GM12878 (cell line): Measurements from ENCODE around the gene PRR23A. TPM values are rescaled to one million over a fixed set of nuclear protein-coding genes. Genes with fewer than 3 reads are reported as not detected.

Source experiments
- BHLHE40 ChIP-seq, 2 experiments: fragments of 450-650 bp in 1 of 2; IDR thresholded peaks; 2 replicates each; pipeline ENCODE4 v1.6.1; 2011 to 2017; ENCODE audit warnings: low read depth in 2 of 2, borderline replicate concordance in 1 of 2, improper control_type of control experiment in 1 of 2, low read length in 1 of 2, mild to moderate bottlenecking in 1 of 2
- CUX1 ChIP-seq: IDR thresholded peaks from 2 replicates; pipeline ENCODE4 v1.6.1; 2012; ENCODE audit warnings: improper control_type of control experiment, low read depth, low read length; ENCODE audit not compliant: insufficient replicate concordance
- DPF2 ChIP-seq: fragments of 450-650 bp; IDR thresholded peaks from 2 replicates; pipeline ENCODE4 v1.6.1; 2017; ENCODE audit warnings: mild to moderate bottlenecking
- EP300 ChIP-seq, 2 experiments: fragments of 150-350 bp in 1 of 2; IDR thresholded peaks; 2 replicates each; pipeline ENCODE4 v1.6.1; 2011 to 2012; ENCODE audit warnings: low read depth in 2 of 2, low read length in 2 of 2, borderline replicate concordance in 1 of 2, improper control_type of control experiment in 1 of 2, inconsistent platforms in 1 of 2; ENCODE audit not compliant: control insufficient read depth in 1 of 2
- EZH2 ChIP-seq: IDR thresholded peaks from 2 replicates; pipeline ENCODE4 v1.6.1; 2012; ENCODE audit warnings: low read depth, mild to moderate bottlenecking, control low read depth, inconsistent platforms, low read length, borderline replicate concordance; ENCODE audit not compliant: control insufficient read depth
- KAT2A ChIP-seq: conservative IDR thresholded peaks from 2 replicates; pipeline ENCODE4 v1.6.1; 2011; ENCODE audit warnings: low read depth, low read length; ENCODE audit not compliant: control insufficient read depth
- RELA ChIP-seq: fragments of 450-650 bp; IDR thresholded peaks from 2 replicates; pipeline ENCODE4 v1.8.0; 2014; ENCODE audit warnings: borderline replicate concordance; ENCODE audit not compliant: partially characterized antibody
- RELB ChIP-seq: fragments of 450-650 bp; IDR thresholded peaks from 2 replicates; pipeline ENCODE4 v1.6.1; 2017; ENCODE audit warnings: low read depth, mild to moderate bottlenecking, moderate library complexity
- RFX5 ChIP-seq: IDR thresholded peaks from 2 replicates; pipeline ENCODE4 v1.6.1; 2011; ENCODE audit warnings: low read depth, low read length, improper control_type of control experiment
- SKIL ChIP-seq: fragments of 450-650 bp; IDR thresholded peaks from 2 replicates; pipeline ENCODE4 v1.6.1; 2017; ENCODE audit warnings: mild to moderate bottlenecking, low read depth, inconsistent platforms; ENCODE audit not compliant: poor library complexity, severe bottlenecking
- SMAD1 ChIP-seq: fragments of 450-650 bp; IDR thresholded peaks from 2 replicates; pipeline ENCODE4 v1.6.1; 2018; ENCODE audit warnings: mild to moderate bottlenecking, low read depth; ENCODE audit not compliant: partially characterized antibody
- TAF1 ChIP-seq: IDR thresholded peaks from 2 replicates; pipeline ENCODE4 v1.6.1; 2011; ENCODE audit warnings: mild to moderate bottlenecking, low read depth, low read length, borderline replicate concordance
- polyA plus RNA-seq, 11 experiments: library from polyadenylated mRNA; depleted of rRNA in 4 of 11; unstranded in 6 of 11; stranded (reverse) in 5 of 11; fragments of >200 nt; fragmentation: Nextera tagmentation in 4 of 11; fragmentation: Illumina TruSeq in 1 of 11; extraction: Ambion mirVana in 4 of 11; extraction: Trizol in 1 of 11; gene quantifications; 1 replicate in 1 of 11; 2 replicates in 10 of 11; pipeline versions ENCODE4 v1.2.1 to v1.2.3, GENCODE V29; 2011 to 2016; ENCODE audit warnings: inconsistent platforms in 2 of 11, missing spikeins in 2 of 11, low read depth in 1 of 11
- total RNA-seq, 4 experiments: library from RNA; depleted of rRNA in 3 of 4; stranded (reverse); fragments of >200 nt in 3 of 4; fragmentation: Illumina TruSeq in 1 of 4; extraction: Trizol in 1 of 4; gene quantifications; 2 replicates each; pipeline versions ENCODE4 v1.2.1 to v1.2.3, GENCODE V29; 2013 to 2021

The PRR23A gene
- total and polyA plus RNA-seq, 10 of the 15 experiments (the other 5 are each of a cell fraction or from before 2014, with no cell fraction given), result not detected

GRCh38 chr3:139016430-139017048, 10.5 kb upstream of the PRR23A start (continued):
- TF ChIP-seq EP300 (IDR thresholded peaks at IDR 0.05; ENCODE audit: borderline replicate concordance in 1 of 2, control insufficient read depth in 1 of 2, low read depth in 2 of 2, low read length in 2 of 2) (peak in 1 of 2 experiments; percentile 17; a peak in 2 of 4 replicates), SKIL (peak; percentile 42), EZH2 (no peak), SMAD1 (peak; percentile 96), RELA (peak; percentile 52), RELB (peak; percentile 87), DPF2 (peak; percentile 50; the same call in 1 of the 2 replicates), KAT2A (no peak), RFX5 (no peak), TAF1 (no peak), CUX1 (no peak), BHLHE40 (IDR thresholded peaks at IDR 0.05; ENCODE audit: borderline replicate concordance in 1 of 2, low read depth in 2 of 2, low read length in 1 of 2) (peak in 1 of 2 experiments; percentile 63; a peak in 1 of 4 replicates)
